ENCODE results near the gene CSTF3.
"Not testable (repeated sequence)": the region's sequence is repeated elsewhere in the genome, so short reads cannot be mapped to it uniquely, and the experiment has no call there.

Gene CSTF3

DNA sequence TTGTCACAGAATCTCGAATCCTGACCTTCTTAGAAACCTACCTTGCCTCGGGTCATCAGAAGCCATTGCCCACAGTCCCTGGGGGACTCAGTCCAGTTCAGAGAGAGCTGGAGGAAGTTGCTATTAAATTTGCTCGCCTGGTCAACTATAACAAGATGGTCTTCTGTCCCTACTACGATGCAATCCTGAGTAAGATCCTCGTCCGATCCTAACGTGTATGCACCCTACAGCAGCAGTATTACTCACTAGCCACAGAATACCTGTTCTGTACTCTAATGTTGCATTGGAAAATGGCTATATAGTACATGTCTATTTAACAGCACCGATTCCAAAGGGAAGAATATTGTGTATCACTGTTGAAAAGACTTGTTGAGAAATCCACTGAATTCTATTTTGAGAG lies 88.8 kb downstream of the CSTF3 start:
- DNase-seq = no peak

DNA sequence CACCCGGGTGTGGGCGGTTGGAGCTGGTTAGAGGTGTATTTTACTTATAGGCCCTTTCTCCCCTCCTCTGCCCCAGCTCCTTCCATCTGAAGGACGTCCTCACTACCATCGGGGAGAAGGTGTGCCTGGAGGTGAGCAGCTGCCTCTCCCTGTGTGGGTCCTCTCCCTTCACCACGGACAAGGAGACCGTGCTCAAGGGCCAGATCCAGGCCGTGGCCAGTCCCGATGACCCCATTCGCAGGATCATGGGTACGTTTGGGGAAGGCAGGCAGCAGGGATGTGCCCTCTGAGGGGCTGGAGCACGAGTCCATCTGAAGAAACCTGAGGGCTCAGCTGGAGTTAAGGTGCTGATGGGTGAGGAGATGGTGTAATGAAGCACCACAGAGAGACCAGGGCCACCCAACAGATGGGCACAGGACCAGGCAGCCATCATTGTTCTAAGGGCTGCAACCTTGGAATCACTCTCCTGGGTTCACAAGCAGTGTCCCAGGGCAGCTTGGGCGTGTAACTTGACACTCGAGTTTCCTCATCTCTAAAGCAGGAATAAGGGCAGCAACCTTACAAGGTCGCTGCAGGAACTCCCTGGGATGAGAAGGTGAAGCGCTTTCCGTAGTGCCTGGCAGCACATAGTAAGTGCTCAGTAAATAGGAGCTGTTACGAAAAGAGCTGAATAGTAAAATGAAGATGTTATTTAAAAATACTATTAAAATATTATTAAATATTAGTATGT lies 92.5 kb downstream of the CSTF3 start:
- DNase-seq = no peak

DNA sequence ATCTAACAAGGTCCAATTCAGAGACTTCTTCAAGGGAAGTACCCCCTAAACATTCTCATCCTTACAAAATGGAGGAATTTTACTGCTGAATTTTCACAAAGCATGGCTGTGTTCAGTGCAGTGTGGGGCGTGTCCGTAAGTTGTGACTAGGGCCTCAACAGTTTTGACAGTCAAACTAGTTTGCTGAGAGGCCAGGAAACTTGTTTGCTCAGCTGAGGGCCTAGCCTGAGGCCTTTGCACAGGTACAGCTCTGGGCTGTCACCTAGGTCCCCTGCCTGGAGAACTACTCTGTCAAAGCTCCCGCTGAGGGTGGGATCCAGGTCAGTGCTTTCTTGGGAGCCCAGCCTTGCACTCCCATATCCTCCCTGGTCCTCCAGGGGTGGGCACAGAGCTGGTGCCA lies 94.0 kb downstream of the CSTF3 start:
- no peak for DNase-seq

DNA sequence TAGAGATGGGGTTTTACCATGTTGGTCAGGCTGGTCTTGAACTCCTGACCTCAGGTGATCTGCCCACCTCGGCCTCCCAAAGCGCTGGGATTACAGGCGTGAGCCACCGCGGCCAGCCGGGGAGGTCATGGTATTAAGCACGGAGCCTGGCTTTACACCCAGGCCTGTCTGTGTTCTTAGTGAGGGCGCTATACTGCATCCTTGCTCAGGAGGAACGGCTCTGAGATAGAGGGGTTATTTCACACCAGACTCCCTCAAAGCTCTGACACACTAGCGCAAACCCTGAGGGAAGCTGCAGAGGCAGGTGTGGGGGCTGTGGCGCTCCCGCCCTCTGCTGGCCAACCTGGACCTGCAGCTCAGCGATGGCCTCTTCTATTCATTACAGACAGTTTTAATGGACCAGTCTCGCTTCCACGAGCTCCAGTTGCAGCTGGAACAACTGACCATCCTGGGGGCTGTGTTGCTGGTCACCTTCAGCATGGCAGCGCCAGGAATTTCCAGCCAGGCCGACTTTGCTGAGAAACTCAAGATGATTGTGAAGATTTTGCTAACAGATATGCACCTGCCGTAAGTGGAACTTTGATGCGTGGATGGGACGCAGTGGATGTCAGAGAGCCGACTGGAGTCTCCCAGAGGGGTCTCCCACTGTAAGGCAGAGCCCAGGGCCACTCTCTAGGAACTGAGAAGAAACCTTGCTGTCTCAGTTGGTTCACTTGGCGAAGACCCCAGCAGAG lies 95.7 kb downstream of the CSTF3 start:
- peak; percentile 70 for DNase-seq

DNA sequence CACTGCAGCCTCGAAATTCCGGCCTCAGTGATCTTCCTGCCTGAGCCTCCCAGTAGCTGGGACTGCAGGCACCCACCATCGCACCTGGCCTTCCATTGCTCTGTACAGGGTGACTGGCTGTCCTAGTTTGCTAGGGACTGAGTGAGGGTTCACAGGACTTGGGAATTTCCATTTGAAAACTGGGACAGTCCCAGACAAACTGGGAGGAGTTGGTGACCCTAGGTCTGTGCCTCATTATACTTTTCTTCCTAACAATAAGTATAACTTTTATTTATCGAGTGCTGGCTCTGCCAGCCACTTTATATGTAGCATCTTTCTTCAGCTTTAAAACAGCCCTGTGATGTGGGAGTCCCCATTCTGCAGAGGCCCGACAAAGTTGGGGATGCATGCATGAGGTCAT lies 96.4 kb downstream of the CSTF3 start:
- DNase-seq = no peak

DNA sequence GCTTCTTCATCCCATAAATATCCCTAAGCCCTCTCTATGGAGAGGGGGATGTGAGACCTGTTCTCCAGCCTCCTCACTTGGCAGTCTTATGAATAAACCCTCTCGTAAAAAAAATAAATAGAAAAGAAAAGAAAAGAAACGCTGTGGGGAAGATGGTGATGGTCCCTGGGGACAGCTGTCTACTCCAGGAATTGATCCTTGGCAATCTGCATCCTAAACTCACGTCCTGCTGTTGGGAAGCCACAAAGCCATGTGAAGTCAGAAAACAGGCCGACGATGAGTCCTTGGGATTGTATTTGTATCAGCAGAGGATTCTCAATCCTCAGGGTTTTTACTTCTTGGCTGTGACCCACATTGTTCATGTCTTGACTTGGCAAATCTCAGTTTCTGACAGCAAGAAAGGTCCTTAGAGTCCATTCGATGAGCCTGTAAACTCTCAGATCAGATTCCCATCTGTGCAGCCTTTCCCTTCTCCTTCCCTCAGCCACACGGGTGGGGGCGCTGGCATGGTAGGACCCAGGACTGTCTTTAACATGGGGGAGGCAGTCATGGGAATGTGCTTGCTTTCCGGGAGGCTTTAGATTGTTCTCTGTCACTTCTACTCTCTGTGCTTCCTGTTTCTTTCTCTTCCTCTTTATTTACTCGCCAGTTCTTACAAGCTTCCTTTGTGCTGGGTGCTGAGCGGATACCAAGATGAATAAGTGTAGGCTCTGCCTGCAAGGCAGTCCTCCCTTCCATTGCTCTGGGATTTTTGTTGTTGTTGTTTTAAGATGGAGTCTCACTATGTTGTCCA lies 97.1 kb downstream of the CSTF3 start:
- DNase-seq = no peak

DNA sequence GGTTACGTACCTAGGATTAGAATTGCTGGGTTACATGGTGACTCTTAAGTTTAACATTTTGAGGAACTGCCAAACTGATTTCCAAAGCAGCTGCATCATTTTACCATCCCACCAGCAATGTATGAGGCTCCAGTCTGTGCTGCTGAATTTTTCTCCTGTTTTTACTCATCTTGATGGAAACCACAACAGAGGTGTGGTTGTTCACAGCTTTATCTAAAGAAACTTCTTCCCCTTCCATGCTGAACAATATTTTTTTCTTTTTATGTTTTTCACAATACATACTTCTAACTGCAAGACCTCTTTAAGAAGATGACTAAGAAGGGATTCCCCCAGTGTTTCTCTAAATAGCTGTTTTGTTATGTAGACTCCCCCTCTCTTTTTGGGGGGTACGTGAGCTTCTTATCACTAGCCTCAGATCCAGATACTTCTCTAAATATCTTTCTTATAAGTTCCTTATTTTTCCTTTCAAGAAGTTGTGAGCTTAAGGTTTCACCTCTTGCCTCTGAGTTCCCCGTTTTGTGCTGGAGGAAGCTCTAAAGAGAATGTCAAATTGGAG lies 97.9 kb downstream of the CSTF3 start:
- DNase-seq = no peak

DNA sequence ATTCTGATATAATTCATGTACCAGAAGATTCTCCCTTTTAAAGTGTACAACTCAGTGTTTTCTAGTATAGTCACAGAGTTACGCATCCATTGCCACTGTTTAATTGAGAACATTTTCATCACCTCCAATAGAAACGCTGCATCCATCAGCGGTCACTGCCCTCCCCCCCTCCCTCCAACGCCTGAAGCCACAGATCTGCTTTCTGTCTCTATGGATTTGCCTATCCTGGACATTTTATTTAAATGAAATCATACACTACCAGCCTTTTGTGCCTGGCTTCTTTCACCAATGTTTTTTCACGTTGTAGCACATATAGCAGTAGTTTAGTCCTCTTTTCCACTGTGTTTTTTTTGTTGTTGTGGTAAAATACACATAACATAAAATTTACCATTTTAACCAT lies 99.1 kb downstream of the CSTF3 start:
- DNase-seq = no peak

DNA sequence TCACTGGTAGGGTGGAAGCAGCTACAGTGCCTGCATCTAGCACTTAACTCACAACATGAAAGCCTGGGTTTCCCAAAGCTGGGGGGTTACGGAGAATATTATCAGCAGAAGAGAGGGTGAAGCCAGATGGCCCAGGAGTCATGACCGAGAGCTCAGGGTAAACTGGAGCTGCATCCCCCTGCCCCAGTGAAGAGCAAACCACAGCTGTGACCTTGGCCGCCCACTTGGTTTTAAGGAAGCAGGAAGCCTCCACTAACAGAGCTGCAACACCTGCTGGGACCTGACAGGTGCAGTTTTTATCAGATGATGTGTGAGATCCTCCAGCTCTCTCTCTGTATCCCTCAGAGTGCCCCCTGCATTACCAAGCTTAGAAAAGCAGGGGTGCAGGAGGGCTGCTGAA lies 101.0 kb downstream of the CSTF3 start:
- no peak for DNase-seq

DNA sequence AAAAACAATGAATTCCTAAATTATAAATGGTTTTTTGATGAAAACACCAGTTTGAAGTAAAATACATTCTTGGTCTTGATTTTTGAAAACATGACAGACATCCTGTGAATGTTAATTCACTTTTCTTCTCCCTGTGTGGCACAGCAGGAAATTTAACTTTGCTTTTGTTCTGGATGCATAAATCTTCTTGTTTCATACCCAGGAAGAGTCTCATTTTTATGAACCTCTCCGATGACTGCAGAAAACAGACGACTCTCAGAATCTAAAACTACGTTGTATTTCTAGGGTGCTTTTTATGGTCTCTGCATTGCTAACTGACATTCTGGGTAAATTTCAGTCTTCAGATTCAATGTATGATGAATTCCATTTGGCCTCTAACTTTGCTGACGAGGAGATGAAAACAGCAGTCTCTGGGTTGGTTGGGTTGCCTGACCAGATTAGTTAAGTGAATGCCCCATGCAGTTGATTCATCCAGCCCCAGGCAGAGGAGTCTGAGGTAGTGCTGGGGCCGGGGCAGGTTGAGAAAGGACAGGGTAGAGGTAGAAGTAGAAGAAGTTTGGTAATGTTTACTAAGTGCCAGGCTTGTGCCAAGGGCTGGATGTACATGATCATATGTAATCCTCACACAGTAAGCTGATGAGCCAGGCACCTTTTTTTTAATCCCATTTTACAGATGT lies 101.8 kb downstream of the CSTF3 start:
- no peak for DNase-seq

DNA sequence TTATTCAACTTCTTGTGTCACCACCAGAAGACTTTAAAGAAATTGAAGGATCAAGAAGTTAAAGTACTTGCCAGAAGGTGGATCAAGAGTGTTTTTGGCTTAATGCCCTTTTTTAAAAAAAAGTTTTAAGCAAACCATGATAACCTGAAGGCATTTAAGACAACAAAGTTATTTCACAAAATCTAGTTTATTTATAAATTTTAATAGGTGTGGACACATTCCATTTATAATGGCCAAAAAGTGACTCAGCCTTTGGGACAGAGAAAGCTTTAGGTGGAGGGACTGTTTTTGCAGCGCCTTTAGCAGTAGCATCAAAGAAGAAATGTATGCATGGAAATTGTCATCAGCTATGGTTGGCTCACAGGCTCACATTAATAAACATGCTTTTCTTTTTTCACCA lies 104.0 kb downstream of the CSTF3 start:
- DNase-seq = no peak

DNA sequence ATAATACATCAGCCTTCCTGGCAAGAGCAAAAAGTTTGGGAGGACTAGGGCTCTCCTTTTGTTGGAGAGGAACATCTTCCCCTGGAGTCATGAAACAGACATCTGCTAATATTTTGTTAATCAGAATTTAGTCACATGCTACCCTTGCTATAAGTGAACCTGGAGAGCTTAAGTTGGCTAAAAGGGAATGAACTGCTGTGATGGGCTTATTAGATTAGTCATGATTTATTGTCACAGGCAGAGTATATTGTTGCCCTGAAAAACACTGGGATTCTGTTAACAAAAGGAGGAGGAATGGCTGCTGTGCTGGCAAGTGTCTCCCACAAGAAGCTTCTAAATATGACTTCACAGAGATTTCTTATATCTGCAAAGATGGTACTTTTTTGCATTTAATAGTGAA lies 105.9 kb downstream of the CSTF3 start:
- no peak for DNase-seq

DNA sequence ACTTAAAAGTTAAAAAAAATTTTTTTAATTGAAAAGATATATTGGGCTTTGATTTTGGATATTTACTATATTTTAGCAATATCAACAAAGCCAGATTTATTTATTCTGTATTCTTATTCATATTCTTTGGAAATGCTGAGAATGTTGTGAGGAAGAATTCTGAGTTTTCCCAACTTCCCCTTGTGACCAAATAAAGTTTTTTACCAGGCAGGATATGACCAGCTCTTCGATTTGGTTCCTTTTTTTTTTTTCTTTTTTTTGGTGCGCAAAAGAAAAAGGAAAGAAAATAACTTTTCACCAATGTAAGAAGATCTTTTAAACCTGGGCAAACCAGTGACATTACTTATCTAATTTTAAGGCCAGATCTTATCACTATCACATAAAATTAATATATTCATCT lies 109.0 kb downstream of the CSTF3 start:
- DNase-seq = no peak

DNA sequence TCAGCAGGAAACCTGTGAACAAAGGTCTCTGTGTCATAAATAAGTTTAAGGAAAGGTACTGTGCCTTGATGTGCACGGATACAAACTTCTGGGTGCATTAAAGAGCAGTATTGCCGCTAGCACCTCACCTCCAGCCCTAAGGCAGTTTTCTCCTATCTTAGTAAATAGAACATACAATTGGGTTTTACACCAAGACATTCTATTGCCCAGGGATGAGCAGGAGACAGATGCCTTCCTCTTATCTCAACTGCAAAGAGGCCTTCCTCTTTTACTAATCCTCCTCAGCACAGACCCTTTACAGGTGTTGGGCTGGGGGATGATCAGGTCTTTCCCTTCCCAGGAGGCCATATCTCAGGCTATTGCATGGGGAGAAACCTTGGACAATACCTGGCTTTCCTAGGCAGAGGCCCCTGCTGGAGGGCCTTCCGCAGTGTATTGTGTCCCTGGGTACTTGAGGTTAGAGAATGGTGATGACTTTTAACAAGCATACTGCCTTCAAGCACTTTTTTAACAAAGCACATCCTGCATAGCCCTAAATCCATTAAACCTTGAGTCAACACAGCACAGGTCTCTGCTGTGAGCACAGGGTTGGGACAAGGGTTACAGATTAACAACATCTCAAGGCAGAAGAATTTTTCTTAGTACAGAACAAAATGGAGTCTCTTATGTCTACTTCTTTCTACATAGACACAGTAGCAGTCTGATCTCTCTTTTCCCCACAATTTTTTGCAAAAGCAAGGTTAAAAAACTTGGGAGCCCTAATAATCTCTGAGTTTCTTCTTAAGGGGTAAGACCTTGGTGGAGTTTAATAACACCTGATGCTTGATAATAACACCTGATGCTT lies 111.5 kb downstream of the CSTF3 start:
- DNase-seq = not testable (repeated sequence)

DNA sequence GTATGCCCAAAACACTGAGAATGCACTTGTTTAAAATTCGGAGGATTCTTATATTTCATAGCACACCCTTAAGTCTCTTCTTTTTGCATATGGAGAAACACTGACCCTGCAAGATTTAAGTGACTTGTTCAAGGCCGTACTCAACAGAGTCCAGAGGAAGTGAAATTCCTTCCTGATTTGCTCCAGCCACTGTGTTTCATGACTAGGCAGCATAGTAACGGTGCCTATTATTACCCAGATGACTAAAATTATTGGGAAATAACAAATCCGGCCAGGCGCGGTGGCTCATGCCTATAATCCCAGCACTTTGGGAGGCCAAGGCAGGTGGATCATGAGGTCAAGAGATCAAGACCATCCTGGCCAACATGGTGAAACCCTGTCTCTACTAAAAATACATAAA lies 112.6 kb downstream of the CSTF3 start:
- DNase-seq = peak; percentile 18

DNA sequence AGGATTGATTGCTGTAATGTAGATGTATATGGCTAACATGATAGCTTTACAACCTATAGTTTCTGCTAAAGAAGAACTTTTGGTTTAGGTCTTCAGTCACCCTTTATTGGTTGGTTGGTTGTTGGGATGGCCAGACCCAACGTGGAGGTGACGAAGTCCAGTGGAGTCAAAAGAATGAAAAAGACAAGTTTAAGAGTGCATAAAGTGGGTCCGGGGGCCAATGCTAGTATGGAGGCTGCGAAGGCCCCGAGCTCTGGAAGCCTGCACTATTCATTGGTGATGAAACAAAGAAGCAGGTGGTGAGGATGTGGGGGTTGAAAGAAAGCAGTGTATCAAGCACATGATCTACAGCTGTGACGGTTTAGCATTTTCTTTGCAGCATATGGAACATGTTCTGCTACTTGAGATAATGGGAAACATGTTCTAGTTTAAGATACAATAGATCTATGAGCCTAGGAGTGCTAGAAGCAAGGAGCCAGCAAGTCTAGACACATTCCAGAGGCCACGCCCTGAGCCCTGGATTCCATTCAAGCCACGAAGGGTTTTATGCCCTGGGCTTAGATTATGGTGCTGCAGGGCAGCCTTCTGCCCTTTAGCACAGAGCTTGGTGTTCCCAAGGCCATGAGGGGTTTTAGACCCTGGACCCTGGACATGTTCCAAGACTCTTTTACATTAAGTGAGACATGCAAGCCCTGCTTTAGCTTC lies 115.6 kb downstream of the CSTF3 start:
- no peak for DNase-seq

DNA sequence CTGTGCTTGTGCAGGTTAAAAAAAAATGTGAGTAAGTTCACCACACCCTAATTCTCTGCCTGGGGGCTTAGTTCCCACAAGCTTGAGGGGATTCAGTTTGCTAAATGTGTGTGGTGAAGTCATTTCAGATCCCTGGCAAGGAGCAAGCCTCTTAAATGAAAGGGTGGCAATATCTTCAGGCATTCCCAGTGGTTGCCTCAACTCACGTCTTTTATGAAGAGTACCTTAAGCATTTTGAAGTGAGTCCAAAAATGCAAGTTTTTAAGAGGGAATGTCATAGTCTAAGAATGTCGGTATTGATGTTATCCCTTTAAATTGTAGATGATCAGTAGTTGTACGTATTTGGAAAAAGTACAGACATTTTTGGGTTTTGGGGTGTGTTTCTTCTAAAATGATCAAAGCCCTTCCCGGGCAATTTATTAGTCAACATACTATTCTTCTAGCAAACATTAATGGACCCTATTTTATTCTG lies 117.0 kb downstream of the CSTF3 start:
- no peak for DNase-seq

DNA sequence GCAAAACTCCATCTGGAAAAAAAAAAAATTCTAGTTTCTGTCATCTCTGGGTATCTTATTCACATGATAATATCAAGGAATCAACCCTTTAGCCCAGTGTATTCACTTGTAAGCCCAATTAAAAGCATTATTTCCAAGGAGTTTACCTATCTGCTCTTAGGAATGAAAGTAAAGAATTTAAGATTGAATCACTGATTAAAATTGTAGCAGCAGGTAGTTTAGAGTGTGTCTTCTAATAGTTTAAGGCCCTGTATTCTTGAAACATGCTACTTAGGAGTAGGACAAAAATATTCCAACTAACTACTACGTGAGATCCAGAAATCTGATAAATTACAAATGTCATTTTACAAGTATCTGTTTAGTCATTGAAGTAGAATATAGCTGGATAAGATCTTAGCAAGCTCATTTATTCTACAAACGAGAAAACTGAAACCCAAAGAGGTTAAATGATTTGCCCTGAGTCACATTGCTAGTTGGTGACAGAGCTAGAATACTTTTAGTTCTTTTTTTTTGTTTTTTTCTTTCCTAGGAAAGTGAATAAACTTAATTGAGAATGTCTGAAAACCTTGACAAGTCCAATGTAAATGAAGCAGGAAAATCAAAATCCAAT lies 118.0 kb downstream of the CSTF3 start:
- no peak for DNase-seq

DNA sequence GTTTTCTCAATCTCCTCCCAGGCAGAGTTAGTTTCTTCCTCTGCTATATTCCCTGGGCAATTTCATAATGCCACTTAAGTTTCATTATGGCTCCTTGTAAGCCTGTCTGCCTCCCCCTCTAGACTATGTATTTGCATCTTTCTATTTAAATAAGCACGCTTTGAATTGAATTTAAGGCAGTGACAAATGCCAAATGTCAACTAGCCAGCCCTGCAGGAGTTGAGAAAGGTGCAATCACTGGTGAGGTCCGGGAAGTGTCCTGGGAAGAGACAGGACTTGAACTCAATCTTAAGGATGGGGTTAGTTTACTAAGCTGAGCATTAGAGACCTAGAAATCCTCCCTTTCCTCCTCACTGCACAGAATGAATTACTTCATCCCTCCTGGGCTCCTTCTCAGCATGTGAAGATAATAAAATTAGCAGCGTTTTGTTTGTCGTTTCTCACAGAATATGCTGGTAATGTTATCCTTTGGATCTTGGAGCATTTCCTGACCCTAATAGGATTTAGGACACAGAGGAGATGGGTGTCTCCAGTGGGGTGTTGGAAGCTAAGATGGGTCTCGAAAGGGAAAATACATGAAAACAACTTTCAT lies 120.3 kb downstream of the CSTF3 start:
- no peak for DNase-seq

Data from CD4-positive, alpha-beta T cell treated with Interferon gamma for 1 hour (primary cell).